ENCODE measurements around the gene ZDHHC5.

ZDHHC5 gene

DNA sequence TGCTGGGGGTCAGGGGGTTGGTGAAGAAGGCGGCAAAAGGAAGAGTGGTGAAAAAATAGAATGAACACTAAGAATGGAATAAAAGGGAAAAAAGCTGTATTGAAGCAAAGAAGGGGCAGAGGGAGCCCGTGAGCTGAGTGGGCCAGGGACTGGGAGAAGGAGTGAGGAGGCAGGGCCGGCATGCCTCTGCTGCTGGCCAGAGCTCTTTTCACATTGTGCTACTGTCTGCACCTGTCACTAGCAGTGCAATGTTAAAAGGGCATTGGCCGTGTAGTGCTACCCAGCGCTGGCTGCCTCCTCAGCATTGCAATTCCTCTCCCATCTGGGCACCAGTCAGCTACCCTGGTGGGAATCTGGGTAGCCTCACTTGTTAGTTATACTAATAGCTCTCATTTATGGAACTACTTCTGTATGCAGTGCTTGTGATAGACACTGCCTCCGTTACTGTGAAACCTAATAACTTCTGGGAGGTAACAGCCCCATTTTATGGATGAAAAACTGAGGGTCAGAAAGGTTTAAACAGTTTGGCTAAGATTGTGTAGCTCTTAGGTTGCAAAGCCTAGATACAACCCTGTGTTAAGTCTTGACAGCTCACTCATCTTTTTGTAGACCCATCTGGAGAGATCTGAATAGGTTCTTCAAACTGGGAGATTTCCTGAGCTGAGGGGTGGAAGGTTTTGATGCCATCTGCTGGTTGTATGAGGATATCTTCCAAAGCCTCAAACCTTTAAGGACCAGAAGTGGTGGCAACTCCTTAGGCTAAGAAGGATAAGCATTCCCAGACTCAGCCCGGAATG is 26.7 kb upstream of the ZDHHC5 start:
- H3K27ac ChIP-seq (ENCODE audit: extremely low read depth, low read depth, low read length) = no peak overlapping the region
- H3K4me1 ChIP-seq (ENCODE audit: control insufficient read depth, insufficient read depth, low read length) = no peaks in the 10 kb centered on the region; the same call in 1 of the 2 replicates
- ChIA-PET POLR2A (interaction anchor here (0.8 to 1.4 kb wide), 7 partner anchors 16 to 296 kb away, joined by 3 to 6 read pairs (median 3); partner anchors contain the start of gene RTN4RL2), CTCF (interaction anchor here (0.6 to 8.6 kb wide), 31 partner anchors 10 to 873 kb away, joined by 3 to 183 read pairs (median 5); partner anchors contain the start of genes MED19, TIMM10, TMX2 and UBE2L6)
- no peaks in the 10 kb centered on the region for H3K36me3 ChIP-seq (ENCODE audit: control insufficient read depth in 2 of 2, insufficient read depth in 1 of 2, low read length in 2 of 2)
- H3K9me3 ChIP-seq (ENCODE audit: control insufficient read depth, insufficient read depth, low read depth, low read length) = no peaks in the 10 kb centered on the region
- H3K4me3 ChIP-seq (ENCODE audit: low read depth, low read length) = no peak overlapping the region
- TF ChIP-seq ZFP37 (tag by site-specific recombination; IDR thresholded peaks at IDR 0.05) (no peak), ZNF274 (IDR thresholded peaks at IDR 0.05; ENCODE audit: low read length) (no peak), ZNF274 (tag by site-specific recombination; IDR thresholded peaks at IDR 0.05; ENCODE audit: borderline replicate concordance) (no peak), PRDM1 (tag by site-specific recombination; IDR thresholded peaks at IDR 0.05) (peak; percentile 20; the same call in 1 of the 2 replicates), ZNF654 (tag by site-specific recombination; IDR thresholded peaks at IDR 0.05; ENCODE audit: low read depth) (peak; percentile 49)
- TF ChIP-seq, protein P1, sequence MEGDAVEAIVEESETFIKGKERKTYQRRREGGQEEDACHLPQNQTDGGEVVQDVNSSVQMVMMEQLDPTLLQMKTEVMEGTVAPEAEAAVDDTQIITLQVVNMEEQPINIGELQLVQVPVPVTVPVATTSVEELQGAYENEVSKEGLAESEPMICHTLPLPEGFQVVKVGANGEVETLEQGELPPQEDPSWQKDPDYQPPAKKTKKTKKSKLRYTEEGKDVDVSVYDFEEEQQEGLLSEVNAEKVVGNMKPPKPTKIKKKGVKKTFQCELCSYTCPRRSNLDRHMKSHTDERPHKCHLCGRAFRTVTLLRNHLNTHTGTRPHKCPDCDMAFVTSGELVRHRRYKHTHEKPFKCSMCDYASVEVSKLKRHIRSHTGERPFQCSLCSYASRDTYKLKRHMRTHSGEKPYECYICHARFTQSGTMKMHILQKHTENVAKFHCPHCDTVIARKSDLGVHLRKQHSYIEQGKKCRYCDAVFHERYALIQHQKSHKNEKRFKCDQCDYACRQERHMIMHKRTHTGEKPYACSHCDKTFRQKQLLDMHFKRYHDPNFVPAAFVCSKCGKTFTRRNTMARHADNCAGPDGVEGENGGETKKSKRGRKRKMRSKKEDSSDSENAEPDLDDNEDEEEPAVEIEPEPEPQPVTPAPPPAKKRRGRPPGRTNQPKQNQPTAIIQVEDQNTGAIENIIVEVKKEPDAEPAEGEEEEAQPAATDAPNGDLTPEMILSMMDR (tag by site-specific recombination; IDR thresholded peaks at IDR 0.05) = 0 out of 2 replicates have a peak, but pooled peaks have one; percentile 15

DNA sequence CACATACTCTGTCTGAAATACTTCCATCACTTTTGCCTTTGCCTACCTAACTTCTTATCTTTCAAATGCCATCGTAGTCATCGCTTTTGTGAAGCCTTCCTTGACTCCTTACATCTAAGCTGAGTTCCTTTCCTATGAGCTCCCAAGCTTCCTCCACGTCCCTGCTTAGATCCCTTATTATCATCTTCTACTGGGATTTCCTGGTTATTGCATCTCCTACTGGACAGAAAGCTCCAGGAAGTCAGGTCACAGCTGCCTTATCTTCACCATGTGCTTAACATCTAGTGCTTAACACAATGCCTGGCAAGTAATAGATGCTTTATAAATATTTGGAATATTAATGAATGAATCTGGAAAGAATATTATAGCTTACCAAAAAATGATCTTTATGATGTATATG is 24.1 kb upstream of the ZDHHC5 start:
- CTCF ChIA-PET = interaction anchor here (0.5 to 8.6 kb wide), 32 partner anchors 9 to 1059 kb away, joined by 3 to 183 read pairs (median 5); partner anchors contain the start of genes CLP1, TIMM10 and UBE2L6
- no peaks in the 10 kb centered on the region for H3K4me1 ChIP-seq (ENCODE audit: control insufficient read depth, insufficient read depth, low read length)
- no peak overlapping the region for H3K4me3 ChIP-seq (ENCODE audit: low read depth, low read length)
- no peak overlapping the region for H3K27ac ChIP-seq (ENCODE audit: extremely low read depth, low read depth, low read length)
- POLR2A ChIA-PET = interaction anchor here (1.1 to 1.9 kb wide), 3 partner anchors 76 to 113 kb away, joined by 3 to 13 read pairs (median 4); partner anchors contain the start of genes SMTNL1, TIMM10 and UBE2L6
- TF ChIP-seq ZNF133 (tag by site-specific recombination; IDR thresholded peaks at IDR 0.05) = no peak
- TF ChIP-seq, protein P2, sequence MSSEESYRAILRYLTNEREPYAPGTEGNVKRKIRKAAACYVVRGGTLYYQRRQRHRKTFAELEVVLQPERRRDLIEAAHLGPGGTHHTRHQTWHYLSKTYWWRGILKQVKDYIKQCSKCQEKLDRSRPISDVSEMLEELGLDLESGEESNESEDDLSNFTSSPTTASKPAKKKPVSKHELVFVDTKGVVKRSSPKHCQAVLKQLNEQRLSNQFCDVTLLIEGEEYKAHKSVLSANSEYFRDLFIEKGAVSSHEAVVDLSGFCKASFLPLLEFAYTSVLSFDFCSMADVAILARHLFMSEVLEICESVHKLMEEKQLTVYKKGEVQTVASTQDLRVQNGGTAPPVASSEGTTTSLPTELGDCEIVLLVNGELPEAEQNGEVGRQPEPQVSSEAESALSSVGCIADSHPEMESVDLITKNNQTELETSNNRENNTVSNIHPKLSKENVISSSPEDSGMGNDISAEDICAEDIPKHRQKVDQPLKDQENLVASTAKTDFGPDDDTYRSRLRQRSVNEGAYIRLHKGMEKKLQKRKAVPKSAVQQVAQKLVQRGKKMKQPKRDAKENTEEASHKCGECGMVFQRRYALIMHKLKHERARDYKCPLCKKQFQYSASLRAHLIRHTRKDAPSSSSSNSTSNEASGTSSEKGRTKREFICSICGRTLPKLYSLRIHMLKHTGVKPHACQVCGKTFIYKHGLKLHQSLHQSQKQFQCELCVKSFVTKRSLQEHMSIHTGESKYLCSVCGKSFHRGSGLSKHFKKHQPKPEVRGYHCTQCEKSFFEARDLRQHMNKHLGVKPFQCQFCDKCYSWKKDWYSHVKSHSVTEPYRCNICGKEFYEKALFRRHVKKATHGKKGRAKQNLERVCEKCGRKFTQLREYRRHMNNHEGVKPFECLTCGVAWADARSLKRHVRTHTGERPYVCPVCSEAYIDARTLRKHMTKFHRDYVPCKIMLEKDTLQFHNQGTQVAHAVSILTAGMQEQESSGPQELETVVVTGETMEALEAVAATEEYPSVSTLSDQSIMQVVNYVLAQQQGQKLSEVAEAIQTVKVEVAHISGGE (tag by site-specific recombination; conservative IDR thresholded peaks at IDR 0.05; ENCODE audit: low read depth) = no peak
- H3K9me3 ChIP-seq (ENCODE audit: control insufficient read depth, insufficient read depth, low read depth, low read length) = no peaks in the 10 kb centered on the region
- no peaks in the 10 kb centered on the region for H3K36me3 ChIP-seq (ENCODE audit: control insufficient read depth in 2 of 2, insufficient read depth in 1 of 2, low read length in 2 of 2)

DNA sequence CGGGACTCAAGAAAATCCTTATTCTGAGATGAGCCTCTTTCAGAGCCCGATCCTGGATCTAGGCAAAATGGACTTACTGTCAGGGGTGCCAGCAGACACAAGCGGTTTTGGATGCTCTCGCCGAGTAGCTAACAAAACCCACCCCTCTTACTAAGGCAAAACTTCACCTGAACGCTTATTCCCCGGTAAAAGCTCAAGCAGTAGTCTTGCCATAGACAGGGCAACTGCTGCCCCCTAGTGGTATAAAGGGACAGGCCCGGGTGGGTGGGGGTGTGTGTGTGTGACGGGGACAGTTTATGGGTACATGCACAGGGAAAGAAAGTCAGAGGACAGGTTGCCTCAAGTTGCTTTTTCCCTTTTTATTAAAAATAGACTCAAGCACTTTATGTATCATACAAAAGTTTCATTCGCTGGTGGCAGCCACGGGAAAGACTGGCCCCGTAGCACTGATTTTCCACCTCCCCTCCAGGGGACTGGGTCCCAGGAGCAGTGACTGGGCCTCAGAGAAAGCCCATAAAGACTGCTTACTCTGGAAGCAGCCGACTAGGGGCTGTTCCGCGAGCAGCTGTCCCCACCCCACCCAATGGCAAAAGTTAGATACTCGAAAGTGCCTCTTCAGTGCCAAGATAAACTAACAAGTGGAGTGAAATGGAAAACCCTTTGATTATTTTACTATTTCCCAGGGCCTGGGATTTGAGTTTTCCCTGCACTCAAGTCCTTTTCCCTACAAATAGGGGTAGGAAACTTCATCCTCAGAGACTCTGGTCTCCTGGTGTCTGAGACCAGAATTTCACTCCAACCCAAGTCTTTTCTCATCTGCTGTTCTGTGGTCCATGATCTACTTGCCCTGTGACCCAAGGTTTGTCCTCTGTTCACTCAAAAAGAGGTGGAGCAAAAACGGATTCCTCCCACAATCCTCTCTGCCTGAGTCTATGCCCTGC is 22.9 kb upstream of the ZDHHC5 start:
- Histone ChIP-seq H3K27ac (ENCODE audit: extremely low read depth, low read depth, low read length) (no peak overlapping the region), H3K4me1 (ENCODE audit: control insufficient read depth, insufficient read depth, low read length) (0 out of 2 replicates have a peak, but pooled peaks cover 6% of the 10 kb centered on the region)
- peak; percentile 58 for TF ChIP-seq ZNF654 (tag by site-specific recombination; IDR thresholded peaks at IDR 0.05; ENCODE audit: low read depth)
- TF ChIP-seq ZNF211 (tag by site-specific recombination; IDR thresholded peaks at IDR 0.05; ENCODE audit: low read depth) = no peak
- TF ChIP-seq ZNF629 (tag by site-specific recombination; IDR thresholded peaks at IDR 0.05) = peak; percentile 24; the same call in 1 of the 2 replicates
- no peak for TF ChIP-seq ZNF558 (tag by site-specific recombination; IDR thresholded peaks at IDR 0.05)
- TF ChIP-seq ZBTB1 (tag by site-specific recombination; IDR thresholded peaks at IDR 0.05) = no peak
- TF ChIP-seq ZNF341 (tag by site-specific recombination; IDR thresholded peaks at IDR 0.05; ENCODE audit: low read depth) = peak; percentile 82
- TF ChIP-seq, protein P1 (tag by site-specific recombination; IDR thresholded peaks at IDR 0.05) = peak; percentile 40; the same call in 1 of the 2 replicates
- no peak for TF ChIP-seq ZNF324 (tag by site-specific recombination; IDR thresholded peaks at IDR 0.05)
- TF ChIP-seq, protein P3, sequence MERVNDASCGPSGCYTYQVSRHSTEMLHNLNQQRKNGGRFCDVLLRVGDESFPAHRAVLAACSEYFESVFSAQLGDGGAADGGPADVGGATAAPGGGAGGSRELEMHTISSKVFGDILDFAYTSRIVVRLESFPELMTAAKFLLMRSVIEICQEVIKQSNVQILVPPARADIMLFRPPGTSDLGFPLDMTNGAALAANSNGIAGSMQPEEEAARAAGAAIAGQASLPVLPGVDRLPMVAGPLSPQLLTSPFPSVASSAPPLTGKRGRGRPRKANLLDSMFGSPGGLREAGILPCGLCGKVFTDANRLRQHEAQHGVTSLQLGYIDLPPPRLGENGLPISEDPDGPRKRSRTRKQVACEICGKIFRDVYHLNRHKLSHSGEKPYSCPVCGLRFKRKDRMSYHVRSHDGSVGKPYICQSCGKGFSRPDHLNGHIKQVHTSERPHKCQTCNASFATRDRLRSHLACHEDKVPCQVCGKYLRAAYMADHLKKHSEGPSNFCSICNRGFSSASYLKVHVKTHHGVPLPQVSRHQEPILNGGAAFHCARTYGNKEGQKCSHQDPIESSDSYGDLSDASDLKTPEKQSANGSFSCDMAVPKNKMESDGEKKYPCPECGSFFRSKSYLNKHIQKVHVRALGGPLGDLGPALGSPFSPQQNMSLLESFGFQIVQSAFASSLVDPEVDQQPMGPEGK (tag by site-specific recombination; IDR thresholded peaks at IDR 0.05) = peak; percentile 66
- no peak for TF ChIP-seq ZNF394 (tag by site-specific recombination; IDR thresholded peaks at IDR 0.05; ENCODE audit: borderline replicate concordance)

More for the DNA sequence above, 22.9 kb upstream of the ZDHHC5 start:
- Histone ChIP-seq H3K9me3 (ENCODE audit: control insufficient read depth, insufficient read depth, low read depth, low read length) (no peaks in the 10 kb centered on the region), H3K4me3 (ENCODE audit: low read depth, low read length) (no peak overlapping the region), H3K36me3 (ENCODE audit: control insufficient read depth in 2 of 2, insufficient read depth in 1 of 2, low read length in 2 of 2) (no peaks in the 10 kb centered on the region)
- POLR2A ChIA-PET = interaction anchor here (0.6 to 1.9 kb wide), 5 partner anchors 9 to 152 kb away, joined by 3 to 13 read pairs (median 3); partner anchors contain the start of genes SMTNL1, TIMM10 and UBE2L6
- CTCF ChIA-PET = interaction anchor here (0.6 to 8.6 kb wide), 46 partner anchors 8 to 870 kb away, joined by 3 to 183 read pairs (median 4); partner anchors contain the start of genes CLP1, SERPING1, TIMM10 and UBE2L6

Data from HEK293 (cell line).